Non-pigmented ciliary epithelial cell (primary cell): ENCODE results near the gene IRF2BPL.

Experiments used
- DNase-seq: peaks from one replicate; pipeline ENCODE4 v3.0.0-alpha.2; 2010; ENCODE audit warnings: low read depth

IRF2BPL gene

DNA sequence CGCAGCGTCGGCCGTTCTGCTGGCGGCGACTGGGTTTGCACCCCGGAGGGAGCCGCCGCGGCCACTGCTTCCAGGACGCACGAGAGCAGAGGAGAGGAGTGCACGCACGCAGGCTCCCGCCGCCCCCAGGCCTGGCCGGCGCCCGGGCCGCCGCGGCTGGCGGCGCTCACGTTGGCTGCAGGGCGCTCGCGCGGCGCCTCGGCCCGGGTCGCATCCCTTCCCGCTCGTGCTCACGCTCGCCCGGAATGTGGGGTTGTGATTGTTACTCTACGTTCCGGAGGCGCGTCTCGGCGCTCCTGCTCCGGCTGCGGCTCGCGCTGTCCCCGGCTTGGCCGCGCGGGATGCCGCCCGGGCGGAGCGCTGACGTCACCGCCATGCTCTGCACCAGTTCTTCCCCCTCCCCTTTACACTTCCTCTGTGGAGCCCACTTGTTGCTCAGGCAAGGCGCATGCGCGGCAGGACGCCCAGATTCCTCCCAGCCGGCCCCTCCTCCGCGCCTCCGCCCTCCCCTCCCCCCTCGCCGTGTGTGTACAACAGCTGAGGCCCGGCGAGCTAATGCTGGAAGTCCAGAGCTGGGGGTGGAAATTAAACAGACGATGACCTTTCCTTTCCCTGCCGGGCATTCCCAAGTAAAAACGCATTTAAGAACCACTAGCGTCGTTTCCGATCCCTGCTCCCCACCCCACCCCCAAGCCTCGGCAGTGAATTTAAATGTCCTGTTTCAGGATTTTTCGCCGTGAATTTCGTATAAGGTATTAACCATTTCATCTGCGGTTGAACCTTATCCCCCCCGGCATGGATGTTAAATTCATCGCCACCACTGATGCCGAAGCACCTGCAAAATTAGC is at the start of gene IRF2BPL:
Gene IRF2BPL (minus strand): TSS at position 325 of the 848 bp plus-strand sequence. CDS start 916 bp downstream, outside the sequence.
- peak; percentile 87 for DNase-seq

DNA sequence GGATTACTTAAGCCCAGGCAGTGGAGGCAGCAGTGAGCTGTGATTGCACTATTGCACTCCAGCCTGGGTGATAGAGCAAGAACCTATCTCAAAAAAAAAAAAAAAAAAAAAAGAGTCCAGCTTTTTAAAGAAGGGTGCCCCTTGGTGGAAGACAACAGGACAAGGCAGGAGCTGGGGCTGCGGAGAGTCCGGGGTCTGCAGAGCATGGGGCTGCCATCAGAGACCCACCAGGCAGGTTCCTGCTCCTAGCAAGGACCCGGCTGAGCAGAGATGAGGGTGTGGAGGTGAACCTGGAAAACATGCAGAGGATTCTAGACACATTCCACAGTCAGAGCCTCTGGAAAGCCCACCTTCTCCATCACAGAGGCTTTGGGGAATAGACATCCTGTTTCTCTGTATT is 48.5 kb upstream of the IRF2BPL start:
- DNase-seq, result no peak

DNA sequence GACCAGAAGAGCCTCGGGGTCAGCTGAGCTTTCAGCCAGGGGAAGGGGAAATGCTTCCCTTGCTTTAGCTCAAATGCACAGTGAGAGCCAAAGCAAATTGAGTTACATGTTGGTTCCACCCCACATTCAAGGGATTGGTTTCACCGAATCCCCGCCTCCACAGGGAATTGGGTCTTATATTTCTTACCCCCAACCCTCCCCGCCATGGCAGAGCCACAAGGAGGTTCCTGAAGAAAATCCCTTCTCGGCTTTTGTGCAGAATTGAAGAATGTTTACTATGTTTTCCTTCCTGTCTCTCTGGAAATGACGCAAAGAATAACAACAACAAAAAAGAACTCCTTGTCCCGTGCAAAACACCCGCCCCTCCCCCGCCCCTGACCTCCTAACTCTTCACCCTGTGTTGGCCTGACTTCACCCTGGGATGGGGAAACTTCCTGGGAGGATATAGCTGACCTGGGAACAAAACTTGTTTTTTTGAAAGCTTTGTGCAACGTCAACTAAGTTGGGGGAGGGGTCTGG is 47.7 kb upstream of the IRF2BPL start:
- no peak for DNase-seq

DNA sequence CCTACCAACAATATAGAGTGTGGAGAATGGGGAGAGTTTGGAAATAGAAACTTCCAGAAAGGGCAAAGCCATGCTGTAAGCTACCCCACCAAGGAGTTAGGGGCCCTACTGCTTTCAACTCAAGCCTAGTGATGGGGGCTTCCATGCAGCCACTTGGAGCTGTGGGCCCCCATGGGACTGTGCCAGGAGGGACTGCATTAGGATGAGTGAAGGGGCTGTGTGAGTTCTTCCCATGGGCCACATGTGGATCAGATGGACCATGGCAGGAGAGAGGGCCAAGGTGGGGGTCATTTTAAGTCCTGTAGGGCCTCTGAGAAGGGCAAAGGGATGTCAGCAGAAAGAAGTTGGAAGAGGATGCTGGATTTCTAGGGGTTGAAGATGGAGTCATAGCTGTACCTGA is 46.5 kb upstream of the IRF2BPL start:
- no peak for DNase-seq

DNA sequence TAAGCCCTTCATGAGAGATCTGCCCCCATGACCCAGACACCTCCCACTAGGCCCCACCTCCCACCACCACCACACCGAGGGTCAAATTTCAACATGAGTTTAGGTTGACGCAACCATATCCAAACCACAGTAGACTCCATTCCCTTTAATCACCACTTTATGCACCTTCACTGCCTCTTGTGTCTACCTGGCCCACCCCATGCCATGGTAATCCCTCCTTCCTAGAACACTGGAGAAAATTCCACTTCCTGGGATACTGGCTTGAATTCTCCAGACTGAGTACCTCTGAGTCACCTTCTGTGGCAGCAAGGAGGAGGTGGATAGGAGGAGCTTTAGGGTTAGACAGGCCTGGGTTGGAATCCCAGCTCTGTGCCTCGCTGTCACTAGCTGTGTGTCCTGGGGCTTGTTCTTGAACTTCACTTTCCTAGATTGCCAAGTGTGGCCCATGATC is 43.5 kb upstream of the IRF2BPL start:
- no peak for DNase-seq

DNA sequence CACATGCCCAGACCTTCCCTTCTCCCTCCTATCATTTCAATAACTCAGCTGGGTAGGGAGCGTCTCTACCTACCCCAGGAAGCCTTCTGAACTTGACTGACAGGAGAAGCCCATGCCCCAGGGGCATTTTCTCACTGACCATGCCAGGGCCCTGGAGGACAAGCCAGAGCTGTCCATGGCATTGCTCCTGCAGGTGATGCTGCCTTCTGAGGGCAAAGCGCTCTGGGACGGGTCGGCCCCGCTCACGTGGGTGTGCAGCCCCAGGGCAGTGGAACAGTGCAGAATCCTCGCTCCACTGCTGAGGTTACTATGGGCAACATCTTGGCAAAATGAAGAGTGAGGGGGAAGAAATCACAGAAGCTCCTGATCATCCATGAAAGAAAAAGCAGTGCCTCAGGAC is 41.0 kb upstream of the IRF2BPL start:
- DNase-seq, result no peak

DNA sequence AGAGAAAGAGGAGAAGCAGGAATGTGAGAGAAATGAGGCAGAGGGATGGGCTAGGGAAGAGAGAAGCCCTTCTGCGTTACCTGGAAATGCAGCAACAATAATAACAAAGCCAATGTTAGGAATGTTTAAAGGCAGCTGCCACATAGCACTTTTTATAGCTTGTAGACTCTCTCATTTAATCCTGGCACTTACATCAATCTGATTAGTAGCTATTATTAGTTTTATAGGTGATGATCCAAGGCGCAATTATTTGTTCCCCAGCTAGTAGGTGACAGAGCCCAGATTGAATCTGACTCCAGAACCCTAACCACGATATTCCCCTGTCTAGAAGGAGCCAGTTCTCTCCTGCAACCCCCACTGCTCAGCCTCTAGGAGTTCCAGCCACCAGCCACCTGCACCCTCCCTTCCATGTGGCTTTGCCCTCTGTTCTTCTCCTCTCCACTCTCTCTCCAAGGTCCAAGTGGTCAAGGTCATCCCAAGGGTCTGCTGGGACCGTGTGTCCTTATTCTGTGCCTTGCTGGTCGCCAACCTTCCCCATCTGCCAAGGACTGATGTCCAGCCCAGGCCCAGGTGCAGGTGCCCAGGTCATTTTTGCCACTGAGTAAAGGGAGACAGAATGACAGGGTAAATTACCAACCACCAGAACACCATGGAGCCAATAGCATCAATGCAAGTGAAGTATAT is 40.2 kb upstream of the IRF2BPL start:
- DNase-seq, result no peak

DNA sequence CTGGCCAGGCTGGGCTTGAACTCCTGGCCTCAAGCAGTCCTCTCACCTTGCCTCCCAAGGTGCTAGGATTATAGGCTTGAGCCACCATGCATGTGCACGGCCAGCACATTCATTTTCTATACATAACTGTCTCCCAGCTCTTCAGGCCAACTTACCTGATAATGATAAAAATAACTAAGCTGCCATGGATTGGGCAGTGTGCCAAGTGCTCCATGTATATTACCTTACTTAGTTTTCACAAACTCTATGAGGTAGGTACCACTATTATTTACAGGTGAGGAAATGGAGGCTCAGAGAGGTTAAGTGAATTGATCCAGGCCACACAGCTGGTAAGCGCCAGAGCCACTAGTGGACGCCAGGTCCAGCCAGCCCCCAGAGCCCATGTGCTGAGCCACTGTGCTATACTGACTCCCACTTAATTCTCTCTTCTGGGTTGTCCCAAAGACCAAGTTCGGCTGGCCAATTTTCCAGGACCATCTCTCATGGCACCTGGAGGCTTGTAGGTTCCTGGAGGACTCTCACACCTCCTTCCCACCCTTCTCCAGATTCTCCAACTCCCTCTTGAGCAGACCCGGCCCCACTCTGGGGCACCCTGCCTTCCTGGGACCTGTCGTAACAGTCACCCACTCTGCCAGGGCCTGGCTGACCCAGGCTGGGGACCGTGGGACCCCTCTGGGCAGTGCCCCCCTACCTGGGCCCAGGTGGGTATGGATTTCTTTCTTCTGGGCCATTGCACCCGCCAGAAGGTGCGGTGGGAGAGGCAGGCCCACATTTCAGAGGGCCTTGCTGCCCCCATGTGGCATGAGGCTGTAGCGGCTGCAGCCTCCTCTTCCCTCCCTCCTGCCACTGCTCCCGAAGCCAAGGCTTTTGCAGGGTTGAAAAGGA is 39.4 kb upstream of the IRF2BPL start:
- DNase-seq, result no peak

DNA sequence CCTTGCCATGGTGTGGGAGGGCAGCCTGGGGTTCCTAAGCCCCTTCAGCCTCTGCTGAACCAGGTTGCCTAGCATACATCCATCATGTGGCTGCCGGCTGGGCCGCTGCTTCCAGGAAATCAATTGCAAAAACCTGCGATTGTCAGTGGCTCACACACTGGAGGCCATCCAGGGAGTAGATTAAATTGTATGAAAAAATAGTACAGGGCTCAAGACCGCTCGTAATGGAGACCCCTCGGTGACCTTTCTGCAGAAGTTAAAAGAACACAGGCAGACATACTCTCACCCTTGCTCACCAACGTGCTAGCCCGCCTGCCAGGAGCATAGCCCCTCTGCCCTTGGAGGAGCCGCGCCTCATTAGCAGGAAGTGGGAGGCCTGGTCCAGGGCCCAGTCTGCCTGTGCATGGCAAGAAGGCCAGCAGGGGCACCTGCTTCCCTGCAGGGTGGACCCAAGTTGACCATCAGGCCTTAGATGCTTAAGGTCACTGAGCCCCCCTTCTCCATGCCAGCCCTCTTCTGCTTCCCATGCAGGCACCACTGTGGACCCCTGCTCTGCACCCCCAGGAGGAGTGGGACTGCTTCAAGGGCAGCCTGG is 38.2 kb upstream of the IRF2BPL start:
- DNase-seq, result no peak

DNA sequence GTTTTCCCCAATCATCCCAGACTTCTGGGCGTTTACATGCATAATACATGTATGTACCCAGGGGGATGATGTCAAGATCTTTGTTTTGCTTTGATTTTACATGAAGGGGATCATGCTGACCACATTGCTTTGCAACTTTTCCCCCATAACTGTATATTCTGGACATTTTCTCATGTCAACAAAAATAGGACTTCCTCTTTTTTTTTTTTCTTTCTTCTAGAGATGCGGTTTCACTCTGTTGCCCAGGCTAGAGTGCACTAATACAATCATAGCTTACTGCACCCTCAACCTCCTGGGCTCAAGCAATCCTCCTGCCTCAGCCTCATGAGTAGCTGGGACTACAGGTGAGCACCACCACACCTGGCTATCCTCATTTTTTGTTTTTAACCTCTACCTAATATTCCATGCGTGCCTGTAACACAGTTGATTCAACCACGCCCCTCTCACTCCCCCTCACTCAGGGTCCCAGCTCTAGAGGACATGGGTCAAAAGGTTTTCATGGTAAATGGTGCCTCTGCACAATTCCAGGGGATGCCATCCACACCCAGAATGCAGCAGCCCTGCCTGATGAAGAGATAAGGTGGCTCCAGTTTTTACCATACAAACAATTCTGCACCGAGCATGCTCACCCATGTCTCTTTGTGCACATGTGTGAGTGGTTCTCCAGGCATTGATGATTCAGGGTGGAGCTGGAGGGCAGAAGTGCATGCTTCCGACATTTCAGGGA is 37.5 kb upstream of the IRF2BPL start:
- no peak for DNase-seq

DNA sequence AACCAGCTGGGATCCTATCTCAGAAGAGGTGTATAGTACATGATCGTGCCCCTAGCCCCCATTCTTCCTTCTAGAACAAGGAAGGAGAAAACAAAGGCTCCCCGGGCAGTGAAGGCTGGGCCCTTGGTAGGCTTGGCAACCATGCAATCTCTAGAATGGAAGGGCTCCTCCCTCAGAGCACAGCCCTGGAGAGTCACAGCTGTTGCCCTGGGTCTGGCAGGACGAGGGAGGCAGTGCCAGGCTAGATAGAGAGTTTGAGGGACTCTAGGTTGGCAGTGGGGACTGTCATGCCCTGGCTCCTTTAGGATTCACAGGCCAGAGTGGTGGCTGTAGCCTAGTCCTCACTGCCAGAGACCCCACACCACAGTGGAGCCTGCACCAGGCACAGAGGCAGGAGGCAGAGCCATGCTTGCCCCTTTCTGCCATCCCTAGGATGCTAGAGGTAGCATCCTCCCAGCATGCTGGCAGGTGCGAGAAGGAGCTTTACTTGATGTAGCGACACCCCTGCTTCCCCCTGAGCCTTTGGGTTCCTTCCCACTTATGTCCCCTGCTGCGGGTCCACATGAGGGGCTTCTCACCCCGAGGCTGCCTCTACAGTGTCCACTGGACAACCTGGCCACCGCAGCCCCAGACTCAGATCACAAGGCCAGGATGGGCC is 36.1 kb upstream of the IRF2BPL start:
- DNase-seq, result no peak

DNA sequence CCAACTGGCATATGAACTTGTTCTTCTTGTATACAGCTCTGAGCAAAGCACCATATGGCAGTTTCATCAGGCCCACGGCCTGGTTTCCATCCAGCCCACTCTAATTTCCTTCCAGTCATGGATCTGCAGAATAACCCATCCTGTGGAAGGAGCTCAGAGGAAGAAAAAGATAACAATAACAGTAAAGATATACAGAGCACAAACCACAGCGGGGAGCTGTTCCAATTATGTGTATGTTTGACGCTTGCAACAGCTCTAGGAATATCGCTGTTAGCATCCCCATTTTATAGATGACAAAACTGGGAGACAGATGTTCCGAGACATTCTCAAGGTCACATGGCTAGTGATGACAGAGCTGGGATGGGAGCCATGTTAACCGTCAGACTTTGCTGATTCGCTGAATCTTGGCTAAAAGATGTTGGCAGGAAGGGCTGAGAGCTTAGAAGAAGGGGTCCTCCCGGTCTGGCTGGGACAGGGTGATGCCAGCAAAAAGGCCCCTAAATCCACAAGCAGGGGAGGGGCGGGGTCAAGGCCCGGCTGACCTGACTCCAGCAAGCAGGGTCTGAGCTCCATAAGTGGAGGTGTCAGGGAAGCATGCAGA is 35.2 kb upstream of the IRF2BPL start:
- DNase-seq, result no peak

DNA sequence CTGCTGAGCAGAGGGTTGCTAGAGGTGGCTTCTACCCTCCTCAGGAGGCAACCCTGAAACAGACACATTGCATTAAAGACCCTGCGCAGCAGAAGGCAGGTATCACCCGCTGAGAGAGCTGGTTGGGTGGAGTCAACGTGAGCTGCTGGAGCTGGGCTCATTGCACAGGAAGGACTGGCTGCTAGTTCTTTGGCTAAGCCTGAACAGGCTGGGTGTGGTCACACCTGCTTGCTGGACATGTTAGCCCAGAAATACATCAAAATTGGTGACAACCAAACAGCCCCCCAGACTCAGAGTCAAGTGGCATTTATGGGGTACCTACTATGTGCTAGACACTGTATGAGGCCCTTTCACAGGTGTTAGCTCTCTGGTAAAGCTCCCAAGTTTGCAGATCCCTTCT is 33.8 kb upstream of the IRF2BPL start:
- DNase-seq, result no peak

DNA sequence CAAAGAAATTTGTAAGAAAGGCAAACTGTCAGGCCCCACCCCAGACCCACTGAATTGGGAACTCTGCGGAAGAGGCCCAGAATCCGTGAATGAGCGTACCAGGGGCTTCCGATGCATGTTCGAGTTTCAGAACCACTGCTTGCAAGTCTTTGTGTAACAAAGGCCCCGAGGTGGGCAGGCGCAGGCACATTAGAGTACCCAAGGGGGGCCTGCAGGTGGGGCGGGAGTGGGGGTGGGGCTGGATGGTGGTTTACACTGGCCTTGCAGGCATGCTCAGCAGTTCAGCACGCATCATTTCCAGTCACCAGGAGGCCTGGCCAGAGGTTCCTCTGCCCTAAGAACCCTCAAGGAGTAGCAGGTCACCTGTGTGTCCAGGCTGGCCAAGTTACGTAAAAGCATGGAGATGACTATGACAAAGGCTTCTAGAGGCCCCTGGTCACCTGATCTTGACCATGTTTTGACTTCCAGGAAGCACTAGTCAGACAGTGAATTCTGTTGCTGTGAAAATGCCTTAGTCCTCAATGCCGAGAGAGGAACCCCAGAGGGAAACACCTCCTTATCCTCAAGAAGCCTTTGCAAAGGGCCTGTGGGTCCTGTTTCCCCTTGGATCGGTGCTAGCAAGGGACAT is 33.2 kb upstream of the IRF2BPL start:
- no peak for DNase-seq

DNA sequence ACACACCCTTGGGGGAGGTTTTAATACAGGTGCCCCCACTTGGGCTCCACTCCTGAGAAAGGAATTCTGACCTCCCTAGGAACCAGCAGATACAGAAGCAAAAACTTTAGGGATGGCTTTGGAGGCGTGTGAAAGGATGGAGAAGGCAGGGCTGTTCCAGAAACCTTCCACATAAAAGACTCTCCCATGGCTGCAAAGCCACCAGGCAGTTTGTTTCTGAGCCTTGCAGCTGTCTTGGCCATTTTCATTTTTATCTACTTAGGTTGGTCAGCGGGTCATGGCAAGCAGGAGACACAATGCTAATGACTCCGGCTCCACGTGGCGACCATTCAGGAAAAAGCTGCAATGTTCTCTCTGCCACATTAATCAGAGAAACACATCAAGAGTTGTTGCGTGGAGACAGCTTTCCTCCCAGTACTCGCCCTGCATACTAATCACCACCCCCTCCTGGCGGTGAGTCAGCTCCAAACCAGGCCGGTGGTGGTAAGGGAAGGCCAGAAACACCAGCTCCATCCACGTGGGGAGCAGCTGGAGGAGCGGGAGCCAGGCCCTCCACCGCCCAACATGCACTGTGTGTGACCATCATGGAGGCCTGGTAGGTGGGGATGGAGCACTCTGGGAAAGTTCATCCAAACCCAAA is 30.9 kb upstream of the IRF2BPL start:
- DNase-seq, result peak; percentile 75

DNA sequence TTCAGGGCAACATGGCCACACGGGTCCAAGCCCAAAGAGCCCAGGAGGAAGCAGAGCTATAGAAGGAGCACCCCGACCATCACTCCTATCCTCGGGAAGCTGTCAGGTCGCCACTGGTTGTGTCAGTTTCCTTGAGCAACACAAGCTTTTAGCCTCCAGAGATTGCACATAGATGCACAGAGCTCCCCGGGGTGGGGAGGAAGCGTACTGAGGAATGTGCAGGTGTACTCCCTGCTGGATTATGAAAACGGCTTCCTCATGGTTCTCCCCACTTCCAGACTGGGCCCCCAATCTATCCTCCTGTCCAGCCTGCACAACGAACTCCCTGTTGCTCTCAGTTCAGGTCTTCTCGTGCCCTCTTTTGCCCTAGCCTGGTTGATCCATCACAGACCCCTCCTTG is 30.3 kb upstream of the IRF2BPL start:
- DNase-seq, result no peak

DNA sequence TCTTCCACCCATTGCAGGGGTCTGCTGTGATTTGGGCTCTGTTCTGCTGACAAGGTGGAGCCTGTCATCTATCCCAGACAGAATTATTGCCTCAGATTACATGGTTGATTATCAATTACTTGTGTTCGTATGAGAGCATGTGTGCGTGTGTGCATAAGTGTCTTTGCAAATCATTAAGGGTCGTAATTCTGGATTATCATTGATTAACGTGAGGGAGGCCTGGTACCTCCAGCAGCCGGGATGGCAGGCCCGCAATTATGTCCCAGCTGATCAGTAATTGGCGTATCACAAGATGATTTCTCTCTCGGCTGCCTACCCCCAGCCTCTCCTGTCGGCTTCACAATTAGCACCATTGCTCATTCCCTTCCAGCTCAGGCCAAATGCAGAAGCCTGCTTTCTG is 29.6 kb upstream of the IRF2BPL start:
- DNase-seq, result no peak

DNA sequence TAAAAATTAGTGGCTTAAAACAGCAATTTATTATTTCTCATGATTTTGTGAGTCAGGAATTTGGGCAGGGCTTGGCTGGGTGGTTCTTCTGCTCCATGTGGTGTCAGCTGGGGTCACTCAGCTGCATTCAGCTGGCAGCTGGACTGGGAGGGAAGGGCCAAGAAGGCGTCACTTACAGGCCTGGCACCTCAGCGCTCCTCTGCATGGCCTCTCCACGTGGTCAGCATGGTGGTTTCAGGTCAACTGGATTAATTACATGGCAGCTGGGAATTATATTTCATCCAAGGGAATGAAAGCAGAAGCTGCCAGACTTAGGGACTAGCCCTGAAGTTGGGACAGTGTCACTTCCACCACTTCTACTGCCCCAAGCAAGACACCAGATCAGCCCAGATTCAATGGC is 27.5 kb upstream of the IRF2BPL start:
- no peak for DNase-seq

DNA sequence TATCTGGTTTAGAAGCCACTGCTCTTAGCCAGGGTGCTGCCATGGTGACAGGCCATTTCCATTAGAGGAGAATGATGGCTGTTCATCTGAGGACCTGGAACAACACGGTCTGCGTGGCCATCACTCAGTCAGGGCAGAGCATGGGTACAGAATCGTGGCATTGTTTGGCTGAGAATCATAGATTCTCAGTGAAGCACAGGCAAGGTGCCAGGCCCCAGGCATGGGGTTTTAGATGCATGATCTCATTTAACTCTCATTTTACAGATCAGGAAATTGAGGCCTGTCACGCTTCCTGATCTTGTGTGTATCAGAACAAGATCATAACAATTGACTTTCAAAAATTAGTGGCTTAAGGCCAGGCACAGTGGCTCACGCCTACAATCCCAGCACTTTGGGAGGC is 26.8 kb upstream of the IRF2BPL start:
- no peak for DNase-seq
